ENCODE results near the gene FABP6. TPM values are rescaled to one million over a fixed set of nuclear protein-coding genes. Genes with fewer than 3 reads are reported as not detected.
"Not testable (repeated sequence)": the region's sequence is repeated elsewhere in the genome, so short reads cannot be mapped to it uniquely, and the experiment has no call there.

The FABP6 gene
- total and polyA plus RNA-seq, 5 donors: 0.68 TPM; not detected in 4

- WGBS: 93% methylated on average over 3 of the region's 3 CpGs
- no peaks in the 10 kb centered on the region for H3K27me3 ChIP-seq (ENCODE audit: control insufficient read depth, insufficient read depth)
- H3K4me1 ChIP-seq (ENCODE audit: control insufficient read depth, insufficient read depth, low read length): no peaks in the 10 kb centered on the region
- no peak overlapping the region for H3K27ac ChIP-seq (ENCODE audit: low read length)
- no peak for DNase-seq
- H3K9me3 ChIP-seq (ENCODE audit: control insufficient read depth, low read length): no peaks in the 10 kb centered on the region
- H3K4me3 ChIP-seq (ENCODE audit: low read length): no peak overlapping the region
- ATAC-seq: no peak
- intact Hi-C loops (cut with DNase I): no loop called here
These were observed 8.2 kb upstream of the FABP6 start for GRCh38 chr5:160221082-160221481.

DNA sequence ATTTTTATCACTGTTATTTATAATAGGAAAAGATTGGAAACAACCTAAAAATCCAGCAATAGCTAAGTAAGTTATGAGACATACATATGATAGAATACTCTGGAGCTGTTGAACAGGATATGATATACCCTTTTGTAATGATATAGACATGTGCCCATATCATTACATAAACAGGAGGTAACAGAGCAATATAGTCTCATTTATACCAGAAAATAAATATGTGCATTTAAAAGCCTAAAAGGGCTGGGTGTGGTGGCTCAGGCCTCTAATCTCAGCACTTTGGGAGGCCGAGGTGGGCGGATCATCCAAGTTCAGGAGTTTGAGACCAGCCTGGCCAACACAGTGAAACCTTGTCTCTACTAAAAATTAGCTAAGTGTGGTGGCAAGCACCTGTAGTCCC is 2.3 kb upstream of the FABP6 start:
- no peaks in the 10 kb centered on the region for H3K27me3 ChIP-seq (ENCODE audit: control insufficient read depth, insufficient read depth)
- H3K9me3 ChIP-seq (ENCODE audit: control insufficient read depth, low read length): no peaks in the 10 kb centered on the region
- intact Hi-C loops (cut with DNase I): no loop called here
- no peak for DNase-seq
- H3K27ac ChIP-seq (ENCODE audit: low read length): no peak overlapping the region
- no peaks in the 10 kb centered on the region for H3K4me1 ChIP-seq (ENCODE audit: control insufficient read depth, insufficient read depth, low read length)
- WGBS: 87% methylated on average over 2 of the region's 2 CpGs
- H3K4me3 ChIP-seq (ENCODE audit: low read length): no peak overlapping the region
- no peak for ATAC-seq

DNA sequence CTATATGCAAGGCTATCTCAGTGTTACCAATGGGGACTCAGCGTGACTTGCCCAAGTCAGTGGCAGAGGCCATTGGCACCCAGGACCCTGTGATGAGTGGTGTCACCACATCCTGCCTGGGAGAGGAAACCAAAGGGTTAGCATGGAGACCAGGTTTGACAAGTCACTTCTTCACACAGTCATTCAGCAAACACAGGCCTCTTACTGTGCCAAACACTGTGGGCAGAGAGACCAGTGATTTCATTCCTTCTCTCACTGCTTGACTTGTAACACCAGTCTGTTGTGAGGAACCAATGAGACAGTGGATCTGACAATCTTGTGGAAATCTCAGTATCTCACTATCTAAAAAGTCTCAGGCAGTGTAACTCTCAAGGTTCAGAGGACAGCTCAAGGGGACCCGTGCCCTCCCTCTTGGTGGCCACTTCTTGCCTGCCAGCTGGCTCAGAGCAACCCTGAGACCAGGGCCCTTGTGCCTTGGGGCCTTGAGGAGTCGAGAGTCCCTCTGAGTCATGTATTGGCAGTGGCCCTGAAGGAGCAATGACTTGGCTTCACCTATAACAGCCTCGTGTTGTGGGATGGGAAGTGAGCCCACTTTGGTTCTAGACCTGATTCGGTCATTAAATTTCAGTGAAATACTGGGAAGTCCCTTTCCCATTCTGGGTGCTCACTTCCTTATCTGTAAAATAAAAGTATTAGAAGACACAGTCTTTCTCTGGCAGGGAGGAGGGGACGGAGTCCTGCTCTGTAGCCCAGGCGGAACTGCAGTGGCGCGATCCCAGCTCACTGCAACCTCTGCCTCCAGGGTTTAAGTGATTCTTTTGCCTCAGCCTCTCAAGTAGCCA is 1.6 kb downstream of the FABP6 start:
- Histone ChIP-seq H3K4me1 (ENCODE audit: control insufficient read depth, insufficient read depth, low read length) (no peaks in the 10 kb centered on the region), H3K27ac (ENCODE audit: low read length) (no peak overlapping the region), H3K9me3 (ENCODE audit: control insufficient read depth, low read length) (no peaks in the 10 kb centered on the region), H3K4me3 (ENCODE audit: low read length) (no peak overlapping the region), H3K27me3 (ENCODE audit: control insufficient read depth, insufficient read depth) (no peaks in the 10 kb centered on the region)
- DNase-seq (peak in 1 of 3 donors; percentile 43), ATAC-seq (peak; percentile 36 to 38)
- intact Hi-C loops (cut with DNase I): no loop called here
- WGBS: 75% methylated on average over 9 of the region's 9 CpGs

DNA sequence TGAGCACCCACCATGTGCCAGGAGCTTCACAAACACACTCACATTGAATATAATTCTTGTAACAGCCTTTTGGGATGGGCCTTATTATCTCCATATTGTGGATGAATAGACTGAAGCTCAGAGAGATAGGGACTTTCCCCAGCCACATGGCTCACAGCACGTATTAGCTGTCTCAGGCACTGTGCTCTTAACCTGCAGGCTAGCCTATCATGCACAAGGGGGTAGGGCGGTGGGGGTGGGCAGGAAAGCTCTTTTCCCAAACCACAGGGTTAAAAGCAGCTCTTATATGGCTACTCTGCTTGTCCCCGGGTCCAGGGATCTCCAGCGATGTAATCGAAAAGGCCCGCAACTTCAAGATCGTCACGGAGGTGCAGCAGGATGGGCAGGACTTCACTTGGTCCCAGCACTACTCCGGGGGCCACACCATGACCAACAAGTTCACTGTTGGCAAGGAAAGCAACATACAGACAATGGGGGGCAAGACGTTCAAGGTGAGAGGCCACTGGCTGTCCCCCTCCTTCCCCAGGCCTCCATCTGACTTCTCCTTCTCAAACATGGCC is 2.6 kb downstream of the FABP6 start:
- Histone ChIP-seq H3K9me3 (ENCODE audit: control insufficient read depth, low read length) (no peaks in the 10 kb centered on the region), H3K27me3 (ENCODE audit: control insufficient read depth, insufficient read depth) (no peaks in the 10 kb centered on the region), H3K4me1 (ENCODE audit: control insufficient read depth, insufficient read depth, low read length) (no peaks in the 10 kb centered on the region), H3K4me3 (ENCODE audit: low read length) (no peak overlapping the region), H3K27ac (ENCODE audit: low read length) (no peak overlapping the region)
- DNase-seq: no peak
- no peak for ATAC-seq
- 84% methylated on average over 10 of the region's 10 CpGs for WGBS
- intact Hi-C loops (cut with DNase I): no loop called here

GRCh38 chr5:160233215-160233614 is 3.9 kb downstream of the FABP6 start:
- Histone ChIP-seq H3K4me1 (ENCODE audit: control insufficient read depth, insufficient read depth, low read length) (no peaks in the 10 kb centered on the region), H3K27me3 (ENCODE audit: control insufficient read depth, insufficient read depth) (no peaks in the 10 kb centered on the region), H3K27ac (ENCODE audit: low read length) (no peak overlapping the region), H3K4me3 (ENCODE audit: low read length) (no peak overlapping the region), H3K9me3 (ENCODE audit: control insufficient read depth, low read length) (no peaks in the 10 kb centered on the region)
- 83% methylated on average over 5 of the region's 5 CpGs for WGBS
- no peak for DNase-seq
- no peak for ATAC-seq
- intact Hi-C loops (cut with DNase I): no loop called here

DNA sequence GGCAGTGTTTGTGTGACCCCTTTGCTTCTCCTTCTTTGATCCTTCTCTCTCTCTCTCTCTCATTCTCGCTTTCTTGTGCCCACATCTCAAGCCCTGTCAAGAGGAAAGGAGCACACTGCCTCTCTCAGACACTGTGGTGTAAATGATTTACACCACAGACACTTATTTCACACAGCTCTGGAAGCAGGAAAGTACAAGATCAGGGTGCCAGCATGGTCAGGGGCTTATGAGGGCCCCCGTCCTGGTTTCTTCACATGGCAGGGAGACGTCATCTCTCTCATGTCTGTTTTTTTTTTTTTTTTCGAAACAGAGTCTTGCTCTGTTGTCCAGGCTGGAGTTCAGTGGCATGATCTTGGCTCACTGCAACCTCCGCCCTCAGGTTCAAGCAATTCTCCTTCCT is 6.4 kb downstream of the FABP6 start:
- Histone ChIP-seq H3K27ac (ENCODE audit: low read length) (no peak overlapping the region), H3K4me1 (ENCODE audit: control insufficient read depth, insufficient read depth, low read length) (peaks cover 3% of the 10 kb centered on the region), H3K9me3 (ENCODE audit: control insufficient read depth, low read length) (no peaks in the 10 kb centered on the region), H3K4me3 (ENCODE audit: low read length) (no peak overlapping the region), H3K27me3 (ENCODE audit: control insufficient read depth, insufficient read depth) (no peaks in the 10 kb centered on the region)
- intact Hi-C loops (cut with DNase I): no loop called here
- DNase-seq: no peak
- no peak for ATAC-seq
- WGBS: 86% methylated on average over 5 of the region's 5 CpGs

GRCh38 chr5:160237571-160238093 is 8.3 kb downstream of the FABP6 start:
- WGBS: 62% methylated on average over 5 of the region's 5 CpGs
- no peak for DNase-seq
- no peak for ATAC-seq
- no peak overlapping the region for H3K4me3 ChIP-seq (ENCODE audit: low read length)
- H3K4me1 ChIP-seq (ENCODE audit: control insufficient read depth, insufficient read depth, low read length): peaks cover 3% of the 10 kb centered on the region
- H3K27me3 ChIP-seq (ENCODE audit: control insufficient read depth, insufficient read depth): no peaks in the 10 kb centered on the region
- no peak overlapping the region for H3K27ac ChIP-seq (ENCODE audit: low read length)
- intact Hi-C loops (cut with DNase I): no loop called here
- no peaks in the 10 kb centered on the region for H3K9me3 ChIP-seq (ENCODE audit: control insufficient read depth, low read length)

- WGBS: 28% methylated on average over 3 of the region's 3 CpGs
- ATAC-seq (no peak), DNase-seq (no peak)
- no peak overlapping the region for H3K27ac ChIP-seq (ENCODE audit: low read length)
- no peak overlapping the region for H3K4me3 ChIP-seq (ENCODE audit: low read length)
- H3K27me3 ChIP-seq (ENCODE audit: control insufficient read depth, insufficient read depth): no peaks in the 10 kb centered on the region
- intact Hi-C loops (cut with DNase I): loop anchor here in 1 of 4 donors (10.0 kb wide), 1 partner anchor 104 kb away; no protein-coding TSS in a partner anchor
- no peaks in the 10 kb centered on the region for H3K9me3 ChIP-seq (ENCODE audit: control insufficient read depth, low read length)
- peaks cover 3% of the 10 kb centered on the region for H3K4me1 ChIP-seq (ENCODE audit: control insufficient read depth, insufficient read depth, low read length)
These were observed 11.0 kb downstream of the FABP6 start for GRCh38 chr5:160240350-160240749.

DNA sequence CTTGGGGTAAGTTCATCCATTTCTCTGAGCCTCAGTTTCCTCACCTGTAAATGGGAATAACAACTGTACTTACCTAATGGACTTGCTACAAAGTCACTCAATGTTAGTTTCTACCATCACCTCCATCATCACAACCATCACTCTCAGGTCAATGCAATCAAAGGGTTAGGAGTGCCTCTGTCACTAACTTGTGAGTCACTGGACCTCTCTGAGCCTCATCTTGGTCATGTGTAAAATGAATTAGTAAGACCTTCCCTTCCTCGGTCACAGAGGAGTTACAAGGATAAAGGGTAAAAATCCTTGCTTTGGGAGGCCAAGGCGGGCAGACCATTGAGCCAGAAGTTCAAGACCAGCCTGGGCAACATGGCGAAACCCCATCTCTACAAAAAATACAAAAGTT is 12.8 kb downstream of the FABP6 start:
- peaks cover 3% of the 10 kb centered on the region for H3K4me1 ChIP-seq (ENCODE audit: control insufficient read depth, insufficient read depth, low read length)
- 86% methylated on average over 3 of the region's 3 CpGs for WGBS
- no peak for ATAC-seq
- no peak overlapping the region for H3K4me3 ChIP-seq (ENCODE audit: low read length)
- no peaks in the 10 kb centered on the region for H3K9me3 ChIP-seq (ENCODE audit: control insufficient read depth, low read length)
- H3K27ac ChIP-seq (ENCODE audit: low read length): no peak overlapping the region
- H3K27me3 ChIP-seq (ENCODE audit: control insufficient read depth, insufficient read depth): no peaks in the 10 kb centered on the region
- intact Hi-C loops (cut with DNase I): loop anchor here in 1 of 4 donors (10.0 kb wide), 1 partner anchor 103 kb away; no protein-coding TSS in a partner anchor
- DNase-seq: no peak

DNA sequence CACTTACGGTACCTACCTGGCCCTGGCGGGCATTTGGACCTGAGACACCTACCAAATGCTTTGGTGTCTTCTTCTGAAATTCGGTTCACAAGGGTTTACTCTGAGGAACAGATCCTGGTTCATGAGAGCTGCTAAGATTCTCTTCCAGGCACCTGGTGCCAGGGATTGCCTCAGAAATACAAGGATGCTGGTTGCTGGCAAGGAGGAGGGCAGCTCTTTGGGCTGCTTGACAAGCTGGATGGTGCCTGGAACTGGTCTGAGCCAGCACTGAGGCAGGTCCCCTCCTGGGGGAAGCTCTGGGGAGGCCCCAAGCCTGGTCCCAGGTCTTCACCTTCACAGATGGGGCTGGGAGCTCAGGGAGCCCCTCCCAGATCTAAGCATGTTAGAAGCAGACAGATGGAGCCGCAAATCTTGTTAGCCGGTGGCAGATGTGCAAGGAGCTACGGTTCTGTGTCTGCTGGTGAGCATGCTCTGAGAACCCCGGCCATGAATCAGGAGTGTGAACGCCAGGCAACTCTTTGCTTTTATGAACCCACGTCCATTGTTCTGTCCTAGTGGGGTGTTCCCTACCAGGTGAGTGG is 16.3 kb downstream of the FABP6 start:
- ATAC-seq (no peak), DNase-seq (no peak)
- intact Hi-C loops (cut with DNase I): loop anchor here in 1 of 4 donors (10.0 kb wide), 1 partner anchor 99 kb away; no protein-coding TSS in a partner anchor
- no peak overlapping the region for H3K4me3 ChIP-seq (ENCODE audit: low read length)
- H3K9me3 ChIP-seq (ENCODE audit: control insufficient read depth, low read length): no peaks in the 10 kb centered on the region
- no peak overlapping the region for H3K27ac ChIP-seq (ENCODE audit: low read length)
- 82% methylated on average over 9 of the region's 9 CpGs for WGBS
- no peaks in the 10 kb centered on the region for H3K27me3 ChIP-seq (ENCODE audit: control insufficient read depth, insufficient read depth)
- no peaks in the 10 kb centered on the region for H3K4me1 ChIP-seq (ENCODE audit: control insufficient read depth, insufficient read depth, low read length)

GRCh38 chr5:160249570-160249969 is 20.3 kb downstream of the FABP6 start:
- not testable (repeated sequence) for H3K27me3 ChIP-seq (ENCODE audit: control insufficient read depth, insufficient read depth); H3K4me1 ChIP-seq (ENCODE audit: control insufficient read depth, insufficient read depth, low read length); DNase-seq; ATAC-seq; H3K9me3 ChIP-seq (ENCODE audit: control insufficient read depth, low read length); H3K4me3 ChIP-seq (ENCODE audit: low read length); H3K27ac ChIP-seq (ENCODE audit: low read length)
- 93% methylated on average over 1 of the region's 1 CpG for WGBS
- intact Hi-C loops (cut with DNase I): loop anchor here in 1 of 4 donors (10.0 kb wide), 1 partner anchor 95 kb away; no protein-coding TSS in a partner anchor

Data from right cardiac atrium (tissue), 5 donors.